Measurements from ENCODE around the gene TTC8. TPM values are rescaled to one million over a fixed set of nuclear protein-coding genes. Genes with fewer than 3 reads are reported as not detected.

The TTC8 gene
- total and polyA plus RNA-seq, 10 donors, result 4.5 to 23.6 (median 11.0) TPM

- peaks cover 5 to 39% (median 27%) of the 10 kb centered on the region in 8 donors for H3K9me3 ChIP-seq
- H3K27me3 ChIP-seq (replicated peaks in 1 of 7), result no peaks in the 10 kb centered on the region
- 51 to 90% (median 70%) methylated on average over 4 of the region's 4 CpGs for WGBS, 5 donors
- peak overlapping the region in 3 of 8 donors; percentile 25 to 44 (median 36) for H3K27ac ChIP-seq
- TF ChIP-seq POLR2AphosphoS5 (IDR thresholded peaks at IDR 0.05) (peak in 1 of 3 donors; percentile 46), POLR2A (IDR thresholded peaks at IDR 0.05) (no peak), CTCF (IDR thresholded peaks at IDR 0.05 in 8 of 11, conservative IDR thresholded peaks at IDR 0.05 in 3 of 11) (no peak)
- H3K4me1 ChIP-seq, result no peaks in the 10 kb centered on the region
- H3K36me3 ChIP-seq, result peaks cover 0 to 49% (median 10%) of the 10 kb centered on the region in 6 donors
- DNase-seq, result no peak
- intact Hi-C loops (cut with DNase I; ENCODE audit: low total_unique reads), result no loop called here
- H3K4me3 ChIP-seq, result no peak overlapping the region
Observed at GRCh38 chr14:88879022-88879421, 54.6 kb downstream of the TTC8 start.

GRCh38 chr14:88882236-88882635 lies 57.8 kb downstream of the TTC8 start:
- TF ChIP-seq POLR2AphosphoS5 (IDR thresholded peaks at IDR 0.05) (no peak), CTCF (IDR thresholded peaks at IDR 0.05 in 8 of 11, conservative IDR thresholded peaks at IDR 0.05 in 3 of 11) (no peak), POLR2A (IDR thresholded peaks at IDR 0.05) (no peak)
- DNase-seq, result no peak
- Histone ChIP-seq H3K27ac (no peak overlapping the region), H3K4me1 (no peaks in the 10 kb centered on the region), H3K36me3 (peaks cover 0 to 48% (median 9%) of the 10 kb centered on the region in 6 donors), H3K9me3 (peaks cover 5 to 41% (median 27%) of the 10 kb centered on the region in 8 donors), H3K27me3 (replicated peaks in 1 of 7) (no peaks in the 10 kb centered on the region), H3K4me3 (no peak overlapping the region)
- WGBS, 5 donors, result 79 to 97% (median 84%) methylated on average over 1 of the region's 1 CpG
- intact Hi-C loops (cut with DNase I; ENCODE audit: low total_unique reads), result no loop called here

GRCh38 chr14:88895116-88895515 lies 70.7 kb downstream of the TTC8 start:
- DNase-seq, result no peak
- no peak for TF ChIP-seq POLR2AphosphoS5 (IDR thresholded peaks at IDR 0.05)
- TF ChIP-seq CTCF (IDR thresholded peaks at IDR 0.05 in 8 of 11, conservative IDR thresholded peaks at IDR 0.05 in 3 of 11), result no peak
- no peak for TF ChIP-seq POLR2A (IDR thresholded peaks at IDR 0.05)
- Histone ChIP-seq H3K9me3 (no peaks in the 10 kb centered on the region), H3K36me3 (no peaks in the 10 kb centered on the region), H3K4me1 (no peaks in the 10 kb centered on the region), H3K27ac (no peak overlapping the region), H3K27me3 (replicated peaks in 1 of 7) (peaks cover 0 to under 1% (median 0%) of the 10 kb centered on the region in 7 donors), H3K4me3 (no peak overlapping the region)
- intact Hi-C loops (cut with DNase I; ENCODE audit: low total_unique reads), result no loop called here
- 89 to 95% (median 94%) methylated on average over 4 of the region's 4 CpGs for WGBS, 5 donors

- no peaks in the 10 kb centered on the region for H3K36me3 ChIP-seq
- no peak for TF ChIP-seq POLR2A (IDR thresholded peaks at IDR 0.05)
- TF ChIP-seq CTCF (IDR thresholded peaks at IDR 0.05 in 8 of 11, conservative IDR thresholded peaks at IDR 0.05 in 3 of 11), result no peak
- TF ChIP-seq POLR2AphosphoS5 (IDR thresholded peaks at IDR 0.05), result no peak
- no peak for DNase-seq
- no peak overlapping the region for H3K27ac ChIP-seq
- intact Hi-C loops (cut with DNase I; ENCODE audit: low total_unique reads), result no loop called here
- H3K9me3 ChIP-seq, result peaks cover 0 to 7% (median 0%) of the 10 kb centered on the region in 8 donors
- H3K27me3 ChIP-seq (replicated peaks in 1 of 7), result peaks cover 0 to 14% (median 0%) of the 10 kb centered on the region in 7 donors
- no peak overlapping the region for H3K4me3 ChIP-seq
- WGBS, 5 donors, result 79 to 89% (median 84%) methylated on average over 4 of the region's 4 CpGs
- H3K4me1 ChIP-seq, result no peaks in the 10 kb centered on the region
Observed at GRCh38 chr14:88901189-88901588, 76.7 kb downstream of the TTC8 start.
